Gastrocnemius medialis (tissue), 4 donors: ENCODE measurements around the gene AMZ1.

ENCODE experiments used
- CTCF ChIP-seq, 5 experiments: fragments of 450-650 bp in 3 of 5; fragments of 200-600 bp in 2 of 5; sonication (generic) in 2 of 5; IDR thresholded peaks in 4 of 5; conservative IDR thresholded peaks in 1 of 5; 1 replicate in 4 of 5; 2 replicates in 1 of 5; pipeline ENCODE4 v1.5.1; 2016 to 2019; ENCODE audit warnings: antibody characterized with exemption in 5 of 5, mild to moderate bottlenecking in 3 of 5, moderate library complexity in 3 of 5
- POLR2A ChIP-seq, 2 donors: fragments of 450-650 bp; IDR thresholded peaks; one replicate each; pipeline ENCODE4 v1.6.1; 2017; ENCODE audit warnings: antibody characterized with exemption in 2 of 2, mild to moderate bottlenecking in 2 of 2, moderate library complexity in 2 of 2

GRCh38 chr7:2759736-2760097, 71.7 kb downstream of the AMZ1 start:
- no peak for TF ChIP-seq CTCF (IDR thresholded peaks at IDR 0.05 in 4 of 5, conservative IDR thresholded peaks at IDR 0.05 in 1 of 5)
- TF ChIP-seq POLR2A (IDR thresholded peaks at IDR 0.05) = no peak
